Cardiac septum (tissue), 1 donor: Measurements from ENCODE around the gene MRPL36. TPM values are rescaled to one million over a fixed set of nuclear protein-coding genes. Genes with fewer than 3 reads are reported as not detected.

Experiments
- DNase-seq: peaks from one replicate; pipeline ENCODE4 v3.0.0-alpha.2; 2020; ENCODE audit warnings: low spot score
- intact Hi-C: fragments of 100-400 bp; cut with DNase I; formaldehyde crosslinking; loops from one replicate; pipeline ENCODE4 v1.14.0; 2022
- total RNA-seq: library from RNA; stranded (reverse); fragmentation: NEBNext Ultra II Directional; extraction: Animal tissue kit (Norgen Biotek cat#: 25700); gene quantifications from one replicate; pipeline ENCODE4 v1.2.1, GENCODE V29; 2021
- donor health status: DM: no; HTN: no; CAD: no.

Gene MRPL36
- total RNA-seq, 1 donor from 2014 or later: 43.2 TPM

DNA sequence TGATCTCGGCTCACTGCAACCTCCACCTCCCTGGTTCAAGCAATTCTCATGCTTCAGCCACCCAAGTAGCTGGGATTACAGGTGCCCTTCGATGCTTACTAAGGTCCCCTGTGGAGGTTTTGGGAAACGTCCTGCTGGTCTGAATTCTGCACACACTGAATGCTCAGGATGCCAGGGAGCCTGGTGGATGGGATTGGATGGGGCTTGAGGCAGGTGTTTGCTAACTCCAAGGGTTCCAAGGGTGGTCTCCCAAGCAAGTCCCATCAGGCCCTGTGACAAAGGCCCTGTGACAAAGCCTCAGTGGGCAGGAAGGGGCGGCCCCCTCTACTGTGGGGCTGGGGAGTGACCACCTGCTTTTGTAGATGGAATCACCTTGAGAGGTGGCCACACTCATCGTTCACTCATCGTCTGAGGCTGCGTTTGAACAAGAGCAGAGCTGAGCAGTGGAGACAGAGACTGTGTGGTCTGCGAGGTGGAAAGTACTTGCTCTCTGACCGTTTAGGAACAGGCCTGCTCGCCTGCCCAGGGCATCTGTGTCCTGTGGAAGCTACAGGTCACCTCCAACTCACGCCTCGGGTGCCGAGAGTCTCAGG, 40.2 kb downstream of the MRPL36 start:
- DNase-seq: peak; percentile 63
- intact Hi-C loops: no loop called here

DNA sequence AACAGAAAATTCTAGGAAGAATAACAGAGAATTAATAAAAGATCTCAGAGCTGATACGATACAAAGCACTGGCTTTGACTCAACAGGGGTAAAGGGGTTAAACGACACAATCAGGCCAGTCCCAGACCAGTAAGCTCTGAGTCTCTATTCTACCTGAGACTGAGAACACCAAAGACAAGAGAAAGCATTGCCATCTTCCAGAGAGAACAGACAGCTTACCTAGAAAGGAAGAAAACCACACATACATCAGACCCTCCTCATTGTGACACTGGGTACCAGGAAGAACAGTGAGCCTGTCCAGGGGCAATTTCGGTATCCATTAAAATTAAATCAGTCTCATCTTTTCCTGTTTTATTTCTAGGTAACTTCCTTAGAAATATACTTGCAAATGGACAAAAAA, 41.1 kb downstream of the MRPL36 start:
- DNase-seq: no peak
- intact Hi-C loops: no loop called here

DNA sequence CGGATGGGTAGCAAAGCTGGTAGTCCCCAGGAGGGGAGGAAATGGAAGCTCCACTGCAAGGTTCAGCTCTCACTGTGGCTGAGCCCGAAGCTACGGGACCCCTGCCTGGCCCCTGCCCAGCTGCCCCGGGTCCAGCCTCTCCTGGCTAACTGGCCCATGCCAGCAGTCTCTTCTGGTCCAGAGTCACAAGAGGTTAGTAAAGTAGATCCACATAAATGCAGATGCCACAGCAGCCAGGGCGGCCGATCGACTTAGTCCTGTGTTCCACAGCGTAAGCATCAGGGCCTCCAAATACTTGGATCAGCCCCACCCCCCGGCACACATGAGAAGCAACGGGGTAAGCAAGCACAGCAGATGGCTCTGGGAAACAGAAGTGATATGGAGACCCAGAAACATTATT, 42.1 kb downstream of the MRPL36 start:
- intact Hi-C loops: no loop called here
- peak; percentile 72 for DNase-seq

DNA sequence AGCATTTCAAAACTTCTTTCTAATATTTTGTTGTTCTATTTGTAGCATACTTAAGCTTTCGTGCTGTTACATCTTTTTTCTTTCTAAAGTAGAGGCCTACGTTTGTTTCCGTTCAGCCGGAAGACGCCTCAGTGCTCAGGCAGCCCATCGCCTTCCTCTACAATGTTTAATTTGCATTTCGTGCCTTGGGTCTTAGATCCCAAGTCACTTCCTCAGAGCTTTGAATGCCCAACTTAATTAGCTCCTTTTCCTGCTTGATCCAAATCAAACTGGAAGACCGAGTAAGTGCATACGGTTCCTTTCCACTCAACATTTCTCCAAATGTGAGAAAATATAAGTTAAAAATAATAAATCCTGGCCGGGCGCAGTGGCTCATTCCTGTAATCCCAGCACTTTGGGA, 43.2 kb downstream of the MRPL36 start:
- intact Hi-C loops: no loop called here
- peak; percentile 36 for DNase-seq

DNA sequence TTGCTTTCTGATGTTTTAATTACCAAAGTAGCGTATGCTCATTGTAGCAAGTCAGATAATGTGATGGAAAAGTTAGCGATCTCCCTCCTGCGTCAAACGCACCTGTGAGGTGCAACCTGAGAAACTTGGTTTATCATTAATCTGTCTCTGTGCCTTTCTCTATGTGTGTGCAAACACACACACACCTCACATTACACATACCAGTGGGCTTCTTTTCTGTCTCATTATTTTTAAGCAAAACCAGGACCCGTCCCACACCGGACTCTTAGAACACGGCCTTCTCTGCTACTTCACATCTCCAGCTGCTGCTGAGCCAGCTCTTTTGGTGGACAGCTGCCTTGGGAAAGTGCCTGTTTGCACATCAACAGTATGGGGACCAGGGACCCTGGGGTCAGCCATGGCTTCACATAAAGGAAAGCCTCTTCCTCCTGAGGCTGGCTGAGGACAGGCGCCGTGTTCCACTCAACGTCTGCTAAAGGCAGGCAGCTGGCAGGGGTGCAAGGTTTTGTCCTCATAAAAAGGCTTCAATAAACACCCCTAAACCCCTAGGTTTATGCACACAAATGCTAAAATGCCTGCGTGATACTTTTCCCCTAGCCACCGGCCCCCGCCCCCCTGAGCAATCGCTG, 44.2 kb downstream of the MRPL36 start:
- intact Hi-C loops: no loop called here

DNA sequence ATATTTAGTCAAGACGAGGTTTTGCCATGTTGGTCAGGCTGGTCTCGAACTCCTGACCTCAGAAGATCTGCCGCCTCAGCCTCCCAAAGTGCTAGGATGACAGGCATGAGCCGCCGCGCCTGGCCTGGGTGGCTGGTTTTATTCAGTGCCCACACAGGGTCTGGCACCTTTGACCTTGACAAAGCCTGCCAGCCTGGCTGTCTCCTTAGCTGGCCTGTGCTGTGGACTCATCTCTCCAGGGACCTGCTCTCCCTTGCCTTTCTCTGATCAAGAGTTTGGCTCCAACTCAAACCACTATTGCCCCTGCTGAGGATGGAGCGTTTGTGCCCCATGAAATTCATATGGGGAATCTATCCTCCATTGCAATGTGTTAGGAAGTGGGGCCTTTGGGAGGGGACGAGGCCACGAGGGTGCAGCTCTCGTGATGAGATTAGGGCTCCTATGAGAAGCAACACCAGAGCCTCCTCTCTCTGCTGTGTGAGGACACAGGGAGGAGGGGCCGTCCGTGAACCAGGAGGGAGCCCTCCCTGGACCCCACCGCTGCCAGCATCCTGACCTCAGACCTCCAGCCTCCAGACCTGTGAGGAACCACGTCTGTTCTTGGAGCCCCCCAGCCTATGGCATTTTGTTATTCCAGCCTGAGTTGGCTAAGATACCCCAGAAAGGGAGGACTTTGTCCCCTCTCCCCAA, 45.0 kb downstream of the MRPL36 start:
- intact Hi-C loops: no loop called here
- peak; percentile 61 for DNase-seq

More for the DNA sequence above, 44.2 kb downstream of the MRPL36 start:
- DNase-seq: peak; percentile 47

DNA sequence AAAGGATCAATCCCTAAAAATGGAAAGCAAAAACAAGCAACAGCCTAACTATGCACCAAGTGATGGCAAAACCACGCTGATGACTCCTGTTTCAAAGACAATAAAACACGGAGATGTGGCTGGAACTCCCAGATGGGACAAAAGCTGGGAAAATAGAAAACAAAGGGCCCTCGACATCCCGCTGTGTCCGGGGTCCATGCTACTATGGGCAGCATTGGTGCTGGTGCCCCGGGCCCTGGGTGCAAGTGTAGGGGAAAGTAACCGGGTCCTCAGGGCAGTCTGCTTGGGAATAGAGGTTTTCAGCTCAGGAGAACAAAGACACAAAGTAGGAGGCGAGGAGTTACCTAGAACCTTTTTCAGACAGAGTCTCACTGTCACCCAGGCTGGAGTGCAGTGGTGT, 46.1 kb downstream of the MRPL36 start:
- intact Hi-C loops: no loop called here
- no peak for DNase-seq

DNA sequence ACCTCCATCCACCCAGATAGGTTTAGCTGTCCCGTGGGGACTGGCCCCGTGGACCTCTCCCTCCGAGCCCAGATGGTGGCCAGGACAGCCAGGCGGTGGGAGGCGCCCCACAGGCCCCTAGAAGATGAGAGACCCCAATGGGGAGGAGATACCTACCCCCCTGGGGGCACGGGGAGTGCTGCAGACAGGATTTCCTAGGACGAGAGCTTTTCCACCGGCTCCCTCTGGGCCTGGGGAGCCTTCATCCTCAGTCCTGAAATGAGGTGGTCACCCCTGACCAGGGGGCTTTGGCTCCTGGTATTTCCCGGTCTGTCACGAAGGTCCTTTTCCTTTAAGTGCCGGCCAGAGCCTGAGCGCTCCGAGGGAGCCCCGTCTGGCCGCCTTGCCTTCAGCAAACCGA, 46.8 kb downstream of the MRPL36 start:
- DNase-seq: peak; percentile 50
- intact Hi-C loops: no loop called here

DNA sequence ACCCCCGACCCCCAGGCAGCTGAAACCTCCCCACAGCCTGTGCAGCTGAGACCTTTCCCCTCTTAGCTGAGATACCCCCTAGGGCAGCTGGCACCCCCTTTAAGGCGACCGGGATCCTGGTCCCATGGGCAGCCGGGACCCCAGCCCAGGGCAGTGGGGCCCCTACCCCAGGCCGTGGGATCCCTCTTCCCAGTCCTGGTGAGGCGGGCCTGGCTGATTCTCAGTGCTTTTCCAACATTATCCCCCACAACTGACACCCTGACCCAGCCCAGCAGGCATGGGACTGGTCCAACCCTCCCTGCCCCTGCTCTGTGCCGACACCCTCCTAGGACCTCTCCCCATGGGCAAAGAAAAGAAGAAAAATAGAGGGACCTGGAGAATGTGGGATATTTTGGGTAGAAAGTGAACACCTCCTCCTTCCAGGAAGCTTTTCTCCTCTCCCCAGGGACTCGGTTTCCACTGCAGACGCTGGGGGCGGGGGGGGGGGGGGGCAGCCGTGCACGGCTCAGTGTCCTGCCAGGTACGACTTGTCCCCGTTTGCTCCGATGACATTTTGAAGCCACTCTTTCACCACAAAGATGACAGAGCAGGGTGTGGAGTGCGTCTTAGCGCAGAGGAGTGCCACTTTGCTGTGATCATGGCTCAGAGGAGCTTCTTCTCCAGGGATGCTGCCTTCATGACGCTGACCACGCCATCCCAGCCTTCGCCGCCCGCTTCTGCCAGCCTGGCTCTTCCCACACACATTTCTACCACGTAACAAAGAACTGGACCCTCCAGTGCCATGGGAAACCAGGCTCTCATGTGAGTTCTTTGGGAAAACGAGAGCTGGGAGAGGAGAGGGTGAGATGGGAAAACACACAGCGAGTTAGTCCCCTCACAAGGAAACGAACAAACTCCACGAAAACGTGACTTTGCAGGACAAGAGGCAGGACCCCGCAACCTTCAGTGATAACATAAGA, 47.5 kb downstream of the MRPL36 start:
- intact Hi-C loops: no loop called here
- peak; percentile 53 for DNase-seq

DNA sequence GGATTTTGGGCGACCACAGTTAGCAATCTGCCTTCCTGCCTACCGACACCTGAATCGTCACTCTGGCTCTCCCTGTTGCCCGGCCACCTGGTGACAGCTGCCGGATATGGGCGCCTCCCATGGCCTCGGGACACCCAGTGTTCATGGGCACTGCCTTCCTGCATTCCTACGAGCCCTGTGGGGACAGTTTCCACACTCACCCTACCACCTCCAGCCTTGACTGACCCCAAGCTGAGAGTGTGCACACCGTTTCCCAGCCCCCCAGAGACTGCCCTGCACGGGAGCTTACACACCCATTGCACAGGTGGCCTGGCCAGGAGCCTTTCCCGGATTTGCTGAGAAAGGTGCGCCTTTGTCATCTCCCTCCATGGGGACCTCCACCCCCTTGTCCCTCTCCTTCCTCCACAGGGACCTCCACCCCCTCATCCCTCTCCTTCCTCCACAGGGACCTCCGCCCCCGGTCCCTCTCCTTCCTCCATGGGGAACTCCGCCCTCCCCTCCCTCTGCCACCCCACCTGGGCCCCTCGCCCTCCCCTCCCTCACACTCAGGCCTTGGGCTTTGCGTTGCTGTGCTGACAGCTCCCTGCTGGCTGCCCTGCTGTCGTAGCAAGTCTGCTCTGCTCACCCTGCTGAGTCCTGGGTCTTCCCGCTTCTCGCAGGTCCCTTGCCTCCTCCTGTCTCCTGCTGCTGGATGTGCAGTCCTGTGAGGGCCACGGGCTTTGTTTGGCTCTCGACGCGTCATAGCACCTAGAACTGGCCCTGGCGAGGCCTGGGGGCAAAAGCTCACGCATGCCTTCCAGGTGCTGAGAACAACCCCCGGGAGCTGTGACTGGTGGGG, 48.4 kb downstream of the MRPL36 start:
- peak; percentile 71 for DNase-seq
- intact Hi-C loops: no loop called here

DNA sequence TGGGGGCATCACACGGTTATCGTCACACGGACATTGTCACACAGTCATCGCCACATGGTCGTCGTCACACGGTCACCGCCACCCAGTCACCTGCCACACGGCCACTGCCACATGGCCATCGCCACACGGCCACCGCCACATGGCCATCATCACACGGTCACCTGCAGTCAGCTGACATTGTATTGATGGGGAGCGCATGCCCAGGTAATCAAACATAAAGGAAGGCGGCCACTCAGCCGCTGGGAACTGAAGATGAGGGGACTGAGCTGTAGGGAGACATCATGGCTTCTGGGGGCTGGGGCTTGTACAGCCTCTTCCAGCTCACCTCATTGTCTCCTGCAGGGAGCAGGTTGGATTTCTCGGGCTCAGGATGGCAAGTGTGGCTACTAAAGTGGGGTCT, 49.2 kb downstream of the MRPL36 start:
- peak; percentile 62 for DNase-seq
- intact Hi-C loops: no loop called here

DNA sequence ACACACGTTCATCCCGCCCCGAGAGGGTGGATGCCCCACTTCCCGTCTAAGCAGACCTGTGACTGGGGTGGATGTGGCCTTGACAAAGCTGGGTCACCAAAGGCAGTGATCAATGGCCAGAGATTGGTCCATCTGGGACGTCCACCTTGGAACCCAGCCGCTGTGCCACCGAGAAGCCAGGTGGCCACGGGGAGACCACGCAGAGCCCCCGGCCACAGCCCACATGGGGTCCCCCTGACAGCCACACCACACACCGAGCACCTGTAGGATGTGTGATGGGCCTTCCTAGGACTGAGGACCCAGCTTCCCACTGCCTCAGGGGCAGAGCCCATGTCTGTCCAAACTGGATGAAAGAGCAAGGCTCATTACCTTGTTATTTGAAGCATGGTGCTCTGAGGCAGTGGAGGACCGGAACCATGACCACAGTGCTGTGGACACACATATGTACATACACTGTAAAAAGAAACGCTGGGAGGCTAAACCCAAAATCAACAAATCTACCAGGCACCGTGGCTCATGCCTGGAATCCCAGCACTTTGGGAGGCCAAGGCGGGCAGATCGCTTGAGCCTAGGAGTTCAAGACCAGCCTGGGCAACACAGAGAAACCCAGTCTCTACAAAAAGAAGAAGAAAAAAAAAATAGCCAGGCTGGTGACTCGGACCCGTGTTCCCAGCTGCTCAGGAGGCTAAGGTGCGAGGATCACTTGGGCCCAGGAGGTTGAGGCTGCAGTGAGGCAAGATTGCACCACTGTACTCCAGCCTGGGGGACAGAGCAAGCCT, 50.1 kb downstream of the MRPL36 start:
- intact Hi-C loops: no loop called here
- peak; percentile 44 for DNase-seq

DNA sequence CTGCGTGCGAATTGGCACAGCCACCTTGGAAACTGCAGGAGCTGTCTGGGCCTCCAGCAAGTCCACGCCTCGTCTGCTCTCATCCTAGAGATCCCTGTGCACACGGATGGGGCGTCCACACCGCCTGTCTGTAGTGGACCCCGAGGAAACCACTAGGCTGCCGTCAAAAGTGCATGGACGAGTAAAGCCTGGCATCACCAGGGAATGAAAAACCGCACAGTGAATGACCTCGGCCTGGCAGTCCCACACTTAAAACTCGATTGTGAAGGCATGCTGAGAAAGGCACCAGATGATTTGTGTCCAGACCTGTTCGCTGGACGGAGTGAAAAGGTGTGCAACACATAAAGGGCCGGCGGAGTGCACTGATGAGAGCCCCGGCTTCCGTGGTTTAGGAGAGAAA, 50.8 kb downstream of the MRPL36 start:
- intact Hi-C loops: no loop called here

More for the DNA sequence above, 50.8 kb downstream of the MRPL36 start:
- peak; percentile 43 for DNase-seq

Other genes with a start within 250 kb of the MRPL36 start
- 78.6 TPM for gene NDUFS6, start 1.6 kb upstream of the MRPL36 start, total RNA-seq
- 12.1 TPM for gene IRX4, start 83.1 kb upstream of the MRPL36 start, total RNA-seq